ENCODE results near the gene ANKRD37. TPM values are rescaled to one million over a fixed set of nuclear protein-coding genes. Genes with fewer than 3 reads are reported as not detected.

Gene ANKRD37
- total and polyA plus RNA-seq, 2 donors (not counting 3 experiments of a cell fraction or from before 2014, with no cell fraction given) = 4.0 to 5.8 TPM

DNA sequence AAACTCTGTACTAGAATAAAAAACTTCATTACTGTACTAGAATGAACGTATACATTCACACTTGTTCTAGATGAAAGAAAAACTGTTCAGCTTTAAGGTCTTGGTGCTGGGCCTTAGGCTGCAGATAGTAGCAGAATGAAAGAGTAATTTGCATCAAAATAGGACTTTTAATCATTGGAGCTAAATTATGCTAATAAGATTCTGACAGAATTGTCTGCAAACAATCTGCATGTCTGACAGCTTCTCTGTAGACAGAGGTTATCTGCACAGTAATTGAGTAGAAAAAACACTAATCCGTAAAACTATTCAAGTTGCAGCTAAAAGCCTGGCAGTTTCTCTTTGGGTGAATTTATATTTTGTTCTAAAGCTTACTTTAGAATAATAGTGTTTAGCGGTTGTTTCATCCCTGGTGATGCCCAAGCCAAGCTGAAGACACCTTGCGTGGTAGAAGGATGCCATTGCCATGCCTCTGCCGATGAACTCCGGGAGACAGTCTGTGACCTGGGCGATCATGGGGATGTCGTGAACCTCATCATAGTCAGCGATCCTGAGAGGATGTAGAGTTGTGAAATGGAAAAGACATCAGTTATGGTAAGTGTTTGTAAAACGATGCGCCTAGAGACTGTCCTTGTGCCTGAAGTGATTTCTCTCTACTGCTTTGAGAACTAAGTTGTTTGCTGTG is 26.2 kb upstream of the ANKRD37 start:
- dilution Hi-C loops (cut with MboI; ENCODE audit: extremely low pct_ligation_motif_present, low sequenced_read_pairs) = no loop called here
- BruUV-seq (replicated peaks) = no TSS peak
- Histone ChIP-seq H3K9me3 (replicated peaks; ENCODE audit: control insufficient read depth, insufficient read depth, low read length) (no peaks in the 10 kb centered on the region), H3K4me1 (ENCODE audit: control insufficient read depth, extremely low read depth, insufficient read depth, low read length) (peaks cover 8% of the 10 kb centered on the region), H2AFZ (ENCODE audit: low read depth, low read length) (no peak overlapping the region), H3K4me3 (replicated peaks in 1 of 3; ENCODE audit: insufficient read depth in 1 of 3, low read depth in 1 of 3, low read length in 3 of 3) (no peak overlapping the region), H3K79me2 (ENCODE audit: control insufficient read depth, insufficient read depth, low read length) (no peaks in the 10 kb centered on the region), H3K4me2 (ENCODE audit: insufficient read depth, low read length) (no peak overlapping the region), H3K9me1 (replicated peaks; ENCODE audit: control insufficient read depth, extremely low read depth, insufficient read depth, low read length) (no peaks in the 10 kb centered on the region), H3K27me3 (ENCODE audit: control insufficient read depth in 2 of 2, insufficient read depth in 2 of 2, low read length in 2 of 2) (no peaks in the 10 kb centered on the region), H4K20me1 (replicated peaks; ENCODE audit: control insufficient read depth, extremely low read depth, insufficient read depth, low read length) (no peaks in the 10 kb centered on the region), H3K9ac (replicated peaks; ENCODE audit: extremely low read depth, insufficient read depth, low read length) (no peak overlapping the region), H3K36me3 (ENCODE audit: control insufficient read depth in 2 of 2, extremely low read depth in 1 of 2, insufficient read depth in 2 of 2, low read length in 2 of 2) (peaks cover 0 to 1% of the 10 kb centered on the region in 2 experiments), H3K27ac (ENCODE audit: insufficient read depth, low read depth, low read length) (no peak overlapping the region)
- ChIA-PET CTCF (no interaction called here), POLR2A (no interaction called here)
- FAIRE-seq (no peak), DNase-seq (ENCODE audit: low read depth, low spot score) (no peak)
- intact Hi-C loops (cut with micrococcal nuclease) = no loop called here
- no peak for TF ChIP-seq POLR2AphosphoS5 (IDR thresholded peaks at IDR 0.05; ENCODE audit: insufficient read depth, low read depth, low read length)
- no peak for TF ChIP-seq POLR2A (IDR thresholded peaks at IDR 0.05; ENCODE audit: low read depth, low read length)
- no peak for TF ChIP-seq JUN (IDR thresholded peaks at IDR 0.05; ENCODE audit: borderline replicate concordance, insufficient read depth, insufficient read length, low read depth)

DNA sequence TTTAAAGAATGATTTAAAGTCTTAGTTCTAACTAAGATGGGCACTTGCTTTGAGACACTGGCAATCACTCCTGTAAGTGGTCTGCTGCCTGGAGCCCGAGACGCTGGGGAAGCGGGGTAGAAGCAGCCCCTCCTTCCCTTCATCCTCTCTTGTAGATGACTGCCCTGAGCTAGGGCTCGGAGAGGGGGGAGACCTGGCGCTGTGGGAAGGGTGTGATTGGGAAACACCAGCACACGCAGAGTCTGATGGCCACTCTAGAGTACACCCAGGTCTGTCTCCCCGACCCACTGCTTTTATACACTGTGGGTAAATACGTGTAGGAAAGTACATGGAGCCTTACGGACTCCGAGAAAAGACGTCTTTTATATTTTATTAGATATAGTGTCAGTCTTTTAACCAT is 24.9 kb upstream of the ANKRD37 start:
- Histone ChIP-seq H3K4me3 (replicated peaks in 1 of 3; ENCODE audit: insufficient read depth in 1 of 3, low read depth in 1 of 3, low read length in 3 of 3) (no peak overlapping the region), H3K9ac (replicated peaks; ENCODE audit: extremely low read depth, insufficient read depth, low read length) (no peak overlapping the region), H2AFZ (ENCODE audit: low read depth, low read length) (no peak overlapping the region), H3K4me1 (ENCODE audit: control insufficient read depth, extremely low read depth, insufficient read depth, low read length) (peaks cover 8% of the 10 kb centered on the region), H4K20me1 (replicated peaks; ENCODE audit: control insufficient read depth, extremely low read depth, insufficient read depth, low read length) (no peaks in the 10 kb centered on the region), H3K36me3 (ENCODE audit: control insufficient read depth in 2 of 2, extremely low read depth in 1 of 2, insufficient read depth in 2 of 2, low read length in 2 of 2) (peaks cover 0 to 1% of the 10 kb centered on the region in 2 experiments), H3K27me3 (ENCODE audit: control insufficient read depth in 2 of 2, insufficient read depth in 2 of 2, low read length in 2 of 2) (no peaks in the 10 kb centered on the region), H3K9me1 (replicated peaks; ENCODE audit: control insufficient read depth, extremely low read depth, insufficient read depth, low read length) (no peaks in the 10 kb centered on the region), H3K4me2 (ENCODE audit: insufficient read depth, low read length) (no peak overlapping the region), H3K79me2 (ENCODE audit: control insufficient read depth, insufficient read depth, low read length) (no peaks in the 10 kb centered on the region), H3K9me3 (replicated peaks; ENCODE audit: control insufficient read depth, insufficient read depth, low read length) (no peaks in the 10 kb centered on the region), H3K27ac (ENCODE audit: insufficient read depth, low read depth, low read length) (no peak overlapping the region)
- TF ChIP-seq, protein P1, sequence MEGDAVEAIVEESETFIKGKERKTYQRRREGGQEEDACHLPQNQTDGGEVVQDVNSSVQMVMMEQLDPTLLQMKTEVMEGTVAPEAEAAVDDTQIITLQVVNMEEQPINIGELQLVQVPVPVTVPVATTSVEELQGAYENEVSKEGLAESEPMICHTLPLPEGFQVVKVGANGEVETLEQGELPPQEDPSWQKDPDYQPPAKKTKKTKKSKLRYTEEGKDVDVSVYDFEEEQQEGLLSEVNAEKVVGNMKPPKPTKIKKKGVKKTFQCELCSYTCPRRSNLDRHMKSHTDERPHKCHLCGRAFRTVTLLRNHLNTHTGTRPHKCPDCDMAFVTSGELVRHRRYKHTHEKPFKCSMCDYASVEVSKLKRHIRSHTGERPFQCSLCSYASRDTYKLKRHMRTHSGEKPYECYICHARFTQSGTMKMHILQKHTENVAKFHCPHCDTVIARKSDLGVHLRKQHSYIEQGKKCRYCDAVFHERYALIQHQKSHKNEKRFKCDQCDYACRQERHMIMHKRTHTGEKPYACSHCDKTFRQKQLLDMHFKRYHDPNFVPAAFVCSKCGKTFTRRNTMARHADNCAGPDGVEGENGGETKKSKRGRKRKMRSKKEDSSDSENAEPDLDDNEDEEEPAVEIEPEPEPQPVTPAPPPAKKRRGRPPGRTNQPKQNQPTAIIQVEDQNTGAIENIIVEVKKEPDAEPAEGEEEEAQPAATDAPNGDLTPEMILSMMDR (IDR thresholded peaks at IDR 0.05; ENCODE audit: extremely low read depth in 1 of 2, insufficient read depth in 1 of 2, low read depth in 1 of 2, low read length in 2 of 2) = no peak
- TF ChIP-seq POLR2A (IDR thresholded peaks at IDR 0.05; ENCODE audit: low read depth, low read length) (no peak), MYC (IDR thresholded peaks at IDR 0.05; ENCODE audit: low read depth, low read length) (no peak)
- DNase-seq (ENCODE audit: low read depth, low spot score) = no peak
- dilution Hi-C loops (cut with MboI; ENCODE audit: extremely low pct_ligation_motif_present, low sequenced_read_pairs) = no loop called here
- intact Hi-C loops (cut with micrococcal nuclease) = no loop called here
- BruUV-seq (replicated peaks) = no TSS peak
- FAIRE-seq = no peak
- ChIA-PET POLR2A (no interaction called here), CTCF (interaction anchor here (0.8 kb wide), 1 partner anchor 17 kb away, joined by 3 read pairs; no protein-coding TSS in a partner anchor)
